ENCODE data around the gene TMEM129. TPM values are rescaled to one million over a fixed set of nuclear protein-coding genes. Genes with fewer than 3 reads are reported as not detected.

Gene TMEM129
- total and polyA plus RNA-seq, 2 experiments from 2014 or later, result 16.4 to 64.4 TPM

GRCh38 chr4:1686440-1687036 is 34.6 kb downstream of the TMEM129 start:
- peaks cover 8% of the 10 kb centered on the region; the same call in 2 of the 3 replicates for H3K4me1 Mint-ChIP-seq
- ATAC-seq, result no peak
- Histone ChIP-seq H3K36me3 (ENCODE audit: insufficient read depth) (no peaks in the 10 kb centered on the region), H3K27me3 (ENCODE audit: insufficient read depth) (peaks cover 22% of the 10 kb centered on the region), H3K4me1 (ENCODE audit: insufficient read depth) (0 out of 2 replicates have a peak, but pooled peaks cover 5% of the 10 kb centered on the region), H3F3A (replicated peaks; ENCODE audit: low read depth) (peaks cover 12% of the 10 kb centered on the region), H3K27ac (ENCODE audit: low read depth) (no peak overlapping the region), H2AFZ (no peak overlapping the region), H3K9me2 (ENCODE audit: insufficient read depth) (no peaks in the 10 kb centered on the region), H4K20me1 (replicated peaks; ENCODE audit: insufficient read depth) (no peaks in the 10 kb centered on the region), H3K4me3 (no peak overlapping the region), H3K79me2 (replicated peaks; ENCODE audit: insufficient read depth) (no peaks in the 10 kb centered on the region), H3K4me2 (no peak overlapping the region)
- peaks cover 2% of the 10 kb centered on the region; the same call in 2 of the 3 replicates for H3K9me3 Mint-ChIP-seq
- TF ChIP-seq ZNF331 (CRISPR knock-in tag; IDR thresholded peaks at IDR 0.05; ENCODE audit: low read depth), result no peak
- no peak for TF ChIP-seq NANOG (IDR thresholded peaks at IDR 0.05; ENCODE audit: borderline replicate concordance)
- TF ChIP-seq EZH2 (IDR thresholded peaks at IDR 0.05; ENCODE audit: low read depth, unreplicated experiment), result no peak
- TF ChIP-seq JUNB (IDR thresholded peaks at IDR 0.05; ENCODE audit: unreplicated experiment), result no peak
- TF ChIP-seq, protein P1, sequence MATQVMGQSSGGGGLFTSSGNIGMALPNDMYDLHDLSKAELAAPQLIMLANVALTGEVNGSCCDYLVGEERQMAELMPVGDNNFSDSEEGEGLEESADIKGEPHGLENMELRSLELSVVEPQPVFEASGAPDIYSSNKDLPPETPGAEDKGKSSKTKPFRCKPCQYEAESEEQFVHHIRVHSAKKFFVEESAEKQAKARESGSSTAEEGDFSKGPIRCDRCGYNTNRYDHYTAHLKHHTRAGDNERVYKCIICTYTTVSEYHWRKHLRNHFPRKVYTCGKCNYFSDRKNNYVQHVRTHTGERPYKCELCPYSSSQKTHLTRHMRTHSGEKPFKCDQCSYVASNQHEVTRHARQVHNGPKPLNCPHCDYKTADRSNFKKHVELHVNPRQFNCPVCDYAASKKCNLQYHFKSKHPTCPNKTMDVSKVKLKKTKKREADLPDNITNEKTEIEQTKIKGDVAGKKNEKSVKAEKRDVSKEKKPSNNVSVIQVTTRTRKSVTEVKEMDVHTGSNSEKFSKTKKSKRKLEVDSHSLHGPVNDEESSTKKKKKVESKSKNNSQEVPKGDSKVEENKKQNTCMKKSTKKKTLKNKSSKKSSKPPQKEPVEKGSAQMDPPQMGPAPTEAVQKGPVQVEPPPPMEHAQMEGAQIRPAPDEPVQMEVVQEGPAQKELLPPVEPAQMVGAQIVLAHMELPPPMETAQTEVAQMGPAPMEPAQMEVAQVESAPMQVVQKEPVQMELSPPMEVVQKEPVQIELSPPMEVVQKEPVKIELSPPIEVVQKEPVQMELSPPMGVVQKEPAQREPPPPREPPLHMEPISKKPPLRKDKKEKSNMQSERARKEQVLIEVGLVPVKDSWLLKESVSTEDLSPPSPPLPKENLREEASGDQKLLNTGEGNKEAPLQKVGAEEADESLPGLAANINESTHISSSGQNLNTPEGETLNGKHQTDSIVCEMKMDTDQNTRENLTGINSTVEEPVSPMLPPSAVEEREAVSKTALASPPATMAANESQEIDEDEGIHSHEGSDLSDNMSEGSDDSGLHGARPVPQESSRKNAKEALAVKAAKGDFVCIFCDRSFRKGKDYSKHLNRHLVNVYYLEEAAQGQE (IDR thresholded peaks at IDR 0.05; ENCODE audit: unreplicated experiment), result no peak
- no peak for TF ChIP-seq ZNF114 (CRISPR knock-in tag; IDR thresholded peaks at IDR 0.05)
- TF ChIP-seq, protein P2, sequence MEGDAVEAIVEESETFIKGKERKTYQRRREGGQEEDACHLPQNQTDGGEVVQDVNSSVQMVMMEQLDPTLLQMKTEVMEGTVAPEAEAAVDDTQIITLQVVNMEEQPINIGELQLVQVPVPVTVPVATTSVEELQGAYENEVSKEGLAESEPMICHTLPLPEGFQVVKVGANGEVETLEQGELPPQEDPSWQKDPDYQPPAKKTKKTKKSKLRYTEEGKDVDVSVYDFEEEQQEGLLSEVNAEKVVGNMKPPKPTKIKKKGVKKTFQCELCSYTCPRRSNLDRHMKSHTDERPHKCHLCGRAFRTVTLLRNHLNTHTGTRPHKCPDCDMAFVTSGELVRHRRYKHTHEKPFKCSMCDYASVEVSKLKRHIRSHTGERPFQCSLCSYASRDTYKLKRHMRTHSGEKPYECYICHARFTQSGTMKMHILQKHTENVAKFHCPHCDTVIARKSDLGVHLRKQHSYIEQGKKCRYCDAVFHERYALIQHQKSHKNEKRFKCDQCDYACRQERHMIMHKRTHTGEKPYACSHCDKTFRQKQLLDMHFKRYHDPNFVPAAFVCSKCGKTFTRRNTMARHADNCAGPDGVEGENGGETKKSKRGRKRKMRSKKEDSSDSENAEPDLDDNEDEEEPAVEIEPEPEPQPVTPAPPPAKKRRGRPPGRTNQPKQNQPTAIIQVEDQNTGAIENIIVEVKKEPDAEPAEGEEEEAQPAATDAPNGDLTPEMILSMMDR (conservative IDR thresholded peaks at IDR 0.05; ENCODE audit: low read depth in 2 of 2), result no peak
- TF ChIP-seq CREB1 (CRISPR knock-in tag; IDR thresholded peaks at IDR 0.05; ENCODE audit: low read depth), result no peak
- no peak for TF ChIP-seq EZH2phosphoT487 (IDR thresholded peaks at IDR 0.05; ENCODE audit: unreplicated experiment)
- no peak for TF ChIP-seq STAT1 (IDR thresholded peaks at IDR 0.05; ENCODE audit: unreplicated experiment)
- TF ChIP-seq POLR2AphosphoS5 (IDR thresholded peaks at IDR 0.05; ENCODE audit: low read depth), result no peak
- TF ChIP-seq ETS1 (IDR thresholded peaks at IDR 0.05), result no peak
- TF ChIP-seq, protein P3, sequence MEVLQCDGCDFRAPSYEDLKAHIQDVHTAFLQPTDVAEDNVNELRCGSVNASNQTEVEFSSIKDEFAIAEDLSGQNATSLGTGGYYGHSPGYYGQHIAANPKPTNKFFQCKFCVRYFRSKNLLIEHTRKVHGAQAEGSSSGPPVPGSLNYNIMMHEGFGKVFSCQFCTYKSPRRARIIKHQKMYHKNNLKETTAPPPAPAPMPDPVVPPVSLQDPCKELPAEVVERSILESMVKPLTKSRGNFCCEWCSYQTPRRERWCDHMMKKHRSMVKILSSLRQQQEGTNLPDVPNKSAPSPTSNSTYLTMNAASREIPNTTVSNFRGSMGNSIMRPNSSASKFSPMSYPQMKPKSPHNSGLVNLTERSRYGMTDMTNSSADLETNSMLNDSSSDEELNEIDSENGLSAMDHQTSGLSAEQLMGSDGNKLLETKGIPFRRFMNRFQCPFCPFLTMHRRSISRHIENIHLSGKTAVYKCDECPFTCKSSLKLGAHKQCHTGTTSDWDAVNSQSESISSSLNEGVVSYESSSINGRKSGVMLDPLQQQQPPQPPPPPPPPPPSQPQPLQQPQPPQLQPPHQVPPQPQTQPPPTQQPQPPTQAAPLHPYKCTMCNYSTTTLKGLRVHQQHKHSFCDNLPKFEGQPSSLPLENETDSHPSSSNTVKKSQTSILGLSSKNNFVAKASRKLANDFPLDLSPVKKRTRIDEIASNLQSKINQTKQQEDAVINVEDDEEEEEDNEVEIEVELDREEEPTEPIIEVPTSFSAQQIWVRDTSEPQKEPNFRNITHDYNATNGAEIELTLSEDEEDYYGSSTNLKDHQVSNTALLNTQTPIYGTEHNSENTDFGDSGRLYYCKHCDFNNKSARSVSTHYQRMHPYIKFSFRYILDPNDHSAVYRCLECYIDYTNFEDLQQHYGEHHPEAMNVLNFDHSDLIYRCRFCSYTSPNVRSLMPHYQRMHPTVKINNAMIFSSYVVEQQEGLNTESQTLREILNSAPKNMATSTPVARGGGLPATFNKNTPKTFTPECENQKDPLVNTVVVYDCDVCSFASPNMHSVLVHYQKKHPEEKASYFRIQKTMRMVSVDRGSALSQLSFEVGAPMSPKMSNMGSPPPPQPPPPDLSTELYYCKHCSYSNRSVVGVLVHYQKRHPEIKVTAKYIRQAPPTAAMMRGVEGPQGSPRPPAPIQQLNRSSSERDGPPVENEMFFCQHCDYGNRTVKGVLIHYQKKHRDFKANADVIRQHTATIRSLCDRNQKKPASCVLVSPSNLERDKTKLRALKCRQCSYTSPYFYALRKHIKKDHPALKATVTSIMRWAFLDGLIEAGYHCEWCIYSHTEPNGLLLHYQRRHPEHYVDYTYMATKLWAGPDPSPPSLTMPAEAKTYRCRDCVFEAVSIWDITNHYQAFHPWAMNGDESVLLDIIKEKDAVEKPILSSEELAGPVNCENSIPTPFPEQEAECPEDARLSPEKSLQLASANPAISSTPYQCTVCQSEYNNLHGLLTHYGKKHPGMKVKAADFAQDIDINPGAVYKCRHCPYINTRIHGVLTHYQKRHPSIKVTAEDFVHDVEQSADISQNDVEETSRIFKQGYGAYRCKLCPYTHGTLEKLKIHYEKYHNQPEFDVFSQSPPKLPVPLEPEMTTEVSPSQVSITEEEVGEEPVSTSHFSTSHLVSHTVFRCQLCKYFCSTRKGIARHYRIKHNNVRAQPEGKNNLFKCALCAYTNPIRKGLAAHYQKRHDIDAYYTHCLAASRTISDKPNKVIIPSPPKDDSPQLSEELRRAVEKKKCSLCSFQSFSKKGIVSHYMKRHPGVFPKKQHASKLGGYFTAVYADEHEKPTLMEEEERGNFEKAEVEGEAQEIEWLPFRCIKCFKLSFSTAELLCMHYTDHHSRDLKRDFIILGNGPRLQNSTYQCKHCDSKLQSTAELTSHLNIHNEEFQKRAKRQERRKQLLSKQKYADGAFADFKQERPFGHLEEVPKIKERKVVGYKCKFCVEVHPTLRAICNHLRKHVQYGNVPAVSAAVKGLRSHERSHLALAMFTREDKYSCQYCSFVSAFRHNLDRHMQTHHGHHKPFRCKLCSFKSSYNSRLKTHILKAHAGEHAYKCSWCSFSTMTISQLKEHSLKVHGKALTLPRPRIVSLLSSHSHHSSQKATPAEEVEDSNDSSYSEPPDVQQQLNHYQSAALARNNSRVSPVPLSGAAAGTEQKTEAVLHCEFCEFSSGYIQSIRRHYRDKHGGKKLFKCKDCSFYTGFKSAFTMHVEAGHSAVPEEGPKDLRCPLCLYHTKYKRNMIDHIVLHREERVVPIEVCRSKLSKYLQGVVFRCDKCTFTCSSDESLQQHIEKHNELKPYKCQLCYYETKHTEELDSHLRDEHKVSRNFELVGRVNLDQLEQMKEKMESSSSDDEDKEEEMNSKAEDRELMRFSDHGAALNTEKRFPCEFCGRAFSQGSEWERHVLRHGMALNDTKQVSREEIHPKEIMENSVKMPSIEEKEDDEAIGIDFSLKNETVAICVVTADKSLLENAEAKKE (CRISPR knock-in tag; IDR thresholded peaks at IDR 0.05), result no peak
- H3K27me3 Mint-ChIP-seq (ENCODE audit: insufficient read depth, low read depth, poor library complexity), result peaks cover 16% of the 10 kb centered on the region
- peaks cover 21% of the 10 kb centered on the region for H3K36me3 Mint-ChIP-seq (ENCODE audit: low read depth)
- no peak overlapping the region for H3K27ac Mint-ChIP-seq
- no peak for DNase-seq (ENCODE audit: low spot score)
- H3K4me3 Mint-ChIP-seq, result no peak overlapping the region

All from GM23338 (cell line).